ENCODE measurements around the gene CHRM5. TPM values are rescaled to one million over a fixed set of nuclear protein-coding genes. Genes with fewer than 3 reads are reported as not detected.

CHRM5 gene
- total RNA-seq, 2 donors from 2014 or later = 0.11 TPM; not detected in 1

DNA sequence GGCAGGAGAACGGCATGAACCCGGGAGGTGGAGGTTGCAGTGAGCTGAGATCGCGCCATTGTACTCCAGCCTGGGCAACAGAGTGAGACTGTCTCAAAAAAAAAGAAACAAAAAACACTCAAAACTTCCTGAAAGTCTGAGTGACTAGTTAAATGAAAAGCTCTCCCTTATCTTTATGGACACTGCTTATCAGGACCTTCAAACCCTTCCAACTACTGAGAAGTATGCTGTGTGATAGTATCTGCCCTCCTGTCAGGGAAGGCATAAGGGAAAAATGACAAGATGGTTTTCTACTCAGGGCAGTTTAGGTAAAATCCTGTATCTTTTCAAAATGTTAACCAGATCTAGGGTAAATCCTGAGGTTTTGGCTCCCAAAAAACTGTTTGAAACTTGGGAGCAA lies 111.6 kb downstream of the CHRM5 start:
- Histone ChIP-seq H3K36me3 (no peaks in the 10 kb centered on the region), H3K27me3 (replicated peaks; ENCODE audit: insufficient read depth) (no peaks in the 10 kb centered on the region), H3K4me1 (replicated peaks) (peaks cover 2% of the 10 kb centered on the region), H3K4me3 (no peak overlapping the region), H3K9me3 (no peaks in the 10 kb centered on the region), H3K27ac (no peak overlapping the region)
- no peak for TF ChIP-seq POLR2AphosphoS5 (IDR thresholded peaks at IDR 0.05)
- TF ChIP-seq POLR2A (IDR thresholded peaks at IDR 0.05) = no peak
- TF ChIP-seq, protein P1, sequence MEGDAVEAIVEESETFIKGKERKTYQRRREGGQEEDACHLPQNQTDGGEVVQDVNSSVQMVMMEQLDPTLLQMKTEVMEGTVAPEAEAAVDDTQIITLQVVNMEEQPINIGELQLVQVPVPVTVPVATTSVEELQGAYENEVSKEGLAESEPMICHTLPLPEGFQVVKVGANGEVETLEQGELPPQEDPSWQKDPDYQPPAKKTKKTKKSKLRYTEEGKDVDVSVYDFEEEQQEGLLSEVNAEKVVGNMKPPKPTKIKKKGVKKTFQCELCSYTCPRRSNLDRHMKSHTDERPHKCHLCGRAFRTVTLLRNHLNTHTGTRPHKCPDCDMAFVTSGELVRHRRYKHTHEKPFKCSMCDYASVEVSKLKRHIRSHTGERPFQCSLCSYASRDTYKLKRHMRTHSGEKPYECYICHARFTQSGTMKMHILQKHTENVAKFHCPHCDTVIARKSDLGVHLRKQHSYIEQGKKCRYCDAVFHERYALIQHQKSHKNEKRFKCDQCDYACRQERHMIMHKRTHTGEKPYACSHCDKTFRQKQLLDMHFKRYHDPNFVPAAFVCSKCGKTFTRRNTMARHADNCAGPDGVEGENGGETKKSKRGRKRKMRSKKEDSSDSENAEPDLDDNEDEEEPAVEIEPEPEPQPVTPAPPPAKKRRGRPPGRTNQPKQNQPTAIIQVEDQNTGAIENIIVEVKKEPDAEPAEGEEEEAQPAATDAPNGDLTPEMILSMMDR (IDR thresholded peaks at IDR 0.05) = no peak
- intact Hi-C loops (cut with DNase I) = no loop called here
- WGBS = 94% methylated on average over 4 of the region's 4 CpGs
- no peak for DNase-seq (ENCODE audit: low spot score)

DNA sequence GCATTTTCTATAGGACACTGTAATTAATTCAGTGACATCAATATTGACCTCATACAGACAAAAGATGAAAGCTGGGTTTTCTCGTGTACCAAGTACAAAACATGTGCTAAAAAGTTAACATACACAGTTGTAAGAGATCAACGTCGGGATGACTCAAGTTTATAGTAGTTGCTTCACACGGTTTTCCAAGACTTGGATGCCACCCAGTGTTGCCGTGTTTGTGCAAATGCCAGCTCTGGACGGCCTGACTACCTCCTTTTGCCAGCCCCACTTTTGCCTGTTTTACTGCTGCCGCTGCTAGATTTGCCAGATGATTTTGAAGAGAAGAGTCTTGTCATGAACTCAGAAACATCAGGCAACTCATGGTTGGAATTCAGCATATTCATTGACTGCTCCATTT lies 115.8 kb downstream of the CHRM5 start:
- no peak overlapping the region for H3K27ac ChIP-seq
- H3K27me3 ChIP-seq (replicated peaks; ENCODE audit: insufficient read depth) = no peaks in the 10 kb centered on the region
- WGBS = 28% methylated on average over 7 of the region's 7 CpGs
- TF ChIP-seq, protein P1 (IDR thresholded peaks at IDR 0.05) = no peak
- TF ChIP-seq POLR2AphosphoS5 (IDR thresholded peaks at IDR 0.05) = peak; percentile 34
- TF ChIP-seq POLR2A (IDR thresholded peaks at IDR 0.05) = no peak
- intact Hi-C loops (cut with DNase I) = no loop called here
- peaks cover 5% of the 10 kb centered on the region for H3K4me1 ChIP-seq (replicated peaks)
- H3K4me3 ChIP-seq = no peak overlapping the region
- H3K36me3 ChIP-seq = no peaks in the 10 kb centered on the region
- peak; percentile 71 for DNase-seq (ENCODE audit: low spot score)
- H3K9me3 ChIP-seq = no peaks in the 10 kb centered on the region

DNA sequence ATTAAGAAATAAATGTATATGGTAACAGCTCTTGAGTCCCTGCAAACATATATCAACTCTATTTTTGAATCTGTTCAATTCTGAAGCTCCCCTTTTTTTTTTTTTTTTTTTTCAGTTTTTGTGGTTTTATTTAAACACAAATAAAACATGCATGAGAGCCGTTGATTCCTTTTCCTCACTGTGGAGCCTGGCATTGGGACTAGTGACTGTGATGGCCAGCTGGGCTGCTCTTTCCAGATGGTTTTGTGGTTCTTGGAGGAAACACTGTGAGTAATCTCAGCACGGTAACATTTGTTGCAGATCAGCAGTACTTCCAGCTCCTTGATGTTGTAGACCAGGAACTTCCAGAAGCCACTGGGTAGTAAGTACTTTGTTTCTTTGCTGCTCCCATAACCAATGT lies 117.4 kb downstream of the CHRM5 start:
- 71% methylated on average over 2 of the region's 2 CpGs for WGBS
- peaks cover 5% of the 10 kb centered on the region for H3K4me1 ChIP-seq (replicated peaks)
- no peaks in the 10 kb centered on the region for H3K9me3 ChIP-seq
- H3K27ac ChIP-seq = no peak overlapping the region
- TF ChIP-seq POLR2AphosphoS5 (IDR thresholded peaks at IDR 0.05) (no peak), POLR2A (IDR thresholded peaks at IDR 0.05) (no peak)
- TF ChIP-seq, protein P1 (IDR thresholded peaks at IDR 0.05) = no peak
- H3K27me3 ChIP-seq (replicated peaks; ENCODE audit: insufficient read depth) = no peaks in the 10 kb centered on the region
- no peak overlapping the region for H3K4me3 ChIP-seq
- no peak for DNase-seq (ENCODE audit: low spot score)
- no peaks in the 10 kb centered on the region for H3K36me3 ChIP-seq
- intact Hi-C loops (cut with DNase I) = no loop called here

DNA sequence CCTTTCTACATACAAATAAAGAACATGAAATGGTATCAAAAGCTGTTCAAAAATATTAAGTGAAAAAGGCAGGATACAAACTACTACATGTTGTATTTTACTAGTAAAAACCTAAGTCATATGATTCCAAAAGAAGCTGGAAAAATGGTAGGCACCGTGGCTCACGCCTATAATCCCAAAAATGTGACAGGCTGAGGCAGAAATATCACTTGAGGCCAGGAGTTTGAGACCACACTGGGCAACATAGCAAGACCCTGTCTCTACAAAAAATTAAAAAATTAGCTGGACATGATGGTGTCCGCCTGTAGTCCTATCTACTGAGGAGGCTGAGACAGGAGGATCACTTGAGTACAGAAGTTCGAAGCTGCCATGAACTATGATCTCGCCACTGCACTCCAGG lies 131.6 kb downstream of the CHRM5 start:
- Histone ChIP-seq H3K4me3 (no peak overlapping the region), H3K36me3 (no peaks in the 10 kb centered on the region), H3K4me1 (replicated peaks) (peaks cover 5% of the 10 kb centered on the region), H3K27me3 (replicated peaks; ENCODE audit: insufficient read depth) (no peaks in the 10 kb centered on the region), H3K27ac (no peak overlapping the region), H3K9me3 (no peaks in the 10 kb centered on the region)
- TF ChIP-seq, protein P1 (IDR thresholded peaks at IDR 0.05) = no peak
- TF ChIP-seq POLR2AphosphoS5 (IDR thresholded peaks at IDR 0.05) (no peak), POLR2A (IDR thresholded peaks at IDR 0.05) (no peak)
- intact Hi-C loops (cut with DNase I) = no loop called here
- no peak for DNase-seq (ENCODE audit: low spot score)
- WGBS = 95% methylated on average over 5 of the region's 5 CpGs

DNA sequence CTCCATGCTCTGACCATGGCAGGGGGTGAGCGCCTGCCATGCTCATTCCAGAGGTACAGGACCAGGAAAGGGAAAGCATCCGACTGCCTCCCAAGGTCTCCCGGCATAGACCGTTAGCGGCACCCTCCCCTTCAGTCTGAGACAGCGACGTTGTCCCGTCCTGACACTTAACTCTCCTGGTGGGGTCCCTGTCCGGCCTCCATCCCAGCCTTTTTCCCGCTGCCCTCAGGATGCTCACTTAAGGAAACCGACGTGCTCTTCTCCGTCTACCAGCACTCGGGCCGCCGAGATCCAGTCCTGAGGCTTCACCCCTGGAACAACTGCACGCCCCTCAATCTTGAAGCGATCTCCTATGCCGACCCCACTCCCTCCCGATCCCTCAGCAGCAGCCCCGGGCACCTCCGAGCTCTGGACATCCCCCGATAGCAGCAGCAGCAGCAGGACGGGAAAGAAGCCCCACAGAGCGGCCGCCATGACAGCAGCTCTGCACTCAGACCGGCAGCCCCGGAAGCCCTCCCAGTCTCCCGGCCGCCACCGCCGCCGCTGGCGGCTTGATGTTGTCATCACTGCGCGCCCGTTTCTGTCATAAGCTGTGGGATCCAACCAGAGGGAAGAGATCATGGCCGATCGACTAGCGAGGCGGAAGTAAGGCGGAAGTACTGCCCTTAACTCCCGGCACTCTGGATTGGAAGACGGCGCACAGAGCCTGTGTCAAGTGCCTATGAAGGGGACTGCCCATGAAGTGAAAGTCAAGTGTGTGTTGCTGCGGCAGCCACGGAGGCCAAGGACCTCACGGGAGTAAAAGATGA lies 133.3 kb downstream of the CHRM5 start, which contains the start of the genes EMC7 and PGBD4:
TSS of gene EMC7 (minus strand) at position 497 of the 809 bp plus-strand sequence. CDS start at position 474, 23 bp downstream.
TSS of gene PGBD4 (plus strand) at position 718 of the 809 bp plus-strand sequence. CDS start 449 bp downstream, outside the sequence.
- peak within 1 kb of the TSS; percentile 75 to 80 for H3K4me3 ChIP-seq
- no peaks in the 10 kb centered on the region for H3K9me3 ChIP-seq
- H3K27ac ChIP-seq = peak within 1 kb of the TSS; percentile 72 to 81
- TF ChIP-seq POLR2A (IDR thresholded peaks at IDR 0.05) (peak; percentile 70), POLR2AphosphoS5 (IDR thresholded peaks at IDR 0.05) (peak; percentile 99)
- TF ChIP-seq, protein P1 (IDR thresholded peaks at IDR 0.05) = peak in 2 of 4 experiments; percentile 12 to 36
- no peaks in the 10 kb centered on the region for H3K27me3 ChIP-seq (replicated peaks; ENCODE audit: insufficient read depth)
- H3K4me1 ChIP-seq (replicated peaks) = peaks cover 5% of the 10 kb centered on the region
- under 1% methylated on average over 34 of the region's 48 CpGs for WGBS
- peak; percentile 99 for DNase-seq (ENCODE audit: low spot score)
- intact Hi-C loops (cut with DNase I) = loop anchor here (1.0 kb wide), 1 partner anchor 123 kb away; no protein-coding TSS in a partner anchor
- no peaks in the 10 kb centered on the region for H3K36me3 ChIP-seq

All from prostate gland (tissue), 2 donors.